ENCODE data around the gene FBXL7. TPM values are rescaled to one million over a fixed set of nuclear protein-coding genes. Genes with fewer than 3 reads are reported as not detected.

The FBXL7 gene
- total and polyA plus RNA-seq, 2 donors, result 15.3 to 30.3 TPM

DNA sequence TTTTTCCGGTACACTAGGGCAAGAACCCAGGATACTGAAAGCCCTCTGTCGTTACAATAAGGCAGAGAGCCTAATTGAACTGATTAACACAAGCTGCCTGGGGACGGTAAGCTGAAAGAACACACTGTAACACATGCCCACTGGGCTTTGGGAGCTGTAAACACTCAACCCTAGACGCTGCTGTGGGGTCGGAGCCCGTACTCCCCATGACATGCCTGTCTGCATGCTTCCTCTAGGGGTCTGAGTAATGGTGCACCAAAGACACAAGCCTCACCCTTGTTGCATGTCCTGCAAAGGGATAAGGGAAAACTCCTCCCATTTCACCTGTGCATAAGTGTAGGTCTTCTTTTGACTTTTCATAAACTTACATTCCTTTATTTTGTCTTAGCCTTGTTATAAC is 194.0 kb downstream of the FBXL7 start:
- Histone ChIP-seq H3K4me3 (ENCODE audit: low read depth, low read length) (no peak overlapping the region), H3K27ac (ENCODE audit: low read depth) (peak overlapping the region; percentile 25), H3K36me3 (ENCODE audit: insufficient read depth) (no peaks in the 10 kb centered on the region), H3K4me1 (ENCODE audit: insufficient read depth) (peaks cover 3% of the 10 kb centered on the region)
- WGBS, result 67% methylated on average over 6 of the region's 6 CpGs
- DNase-seq (ENCODE audit: extremely low spot score), result no peak

DNA sequence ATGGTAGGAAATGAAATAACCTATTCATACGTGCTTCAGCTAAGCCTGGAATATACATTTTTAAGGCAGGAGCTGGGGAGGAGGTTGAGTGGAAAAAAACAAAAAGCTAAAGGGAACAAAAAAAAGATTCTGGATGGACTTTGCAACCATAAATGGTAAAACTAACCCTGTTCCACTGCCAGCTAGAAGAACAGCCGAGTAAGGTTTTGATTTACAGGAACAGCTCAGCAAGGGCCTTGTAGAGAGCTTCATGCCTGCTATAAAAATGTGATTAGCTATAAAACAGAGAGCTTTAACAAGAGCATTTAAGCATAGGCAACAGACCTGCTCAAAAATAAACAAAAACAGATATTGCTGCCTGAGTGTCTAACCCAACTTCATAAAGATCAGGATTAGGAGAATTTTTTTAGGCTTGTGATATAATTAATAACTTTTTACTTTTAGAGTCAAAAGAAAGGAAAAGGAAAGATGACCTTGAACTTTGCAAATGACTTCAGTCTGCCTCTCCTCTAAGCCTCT is 194.8 kb downstream of the FBXL7 start:
- Histone ChIP-seq H3K4me1 (ENCODE audit: insufficient read depth) (peaks cover 3% of the 10 kb centered on the region), H3K36me3 (ENCODE audit: insufficient read depth) (no peaks in the 10 kb centered on the region), H3K4me3 (ENCODE audit: low read depth, low read length) (no peak overlapping the region), H3K27ac (ENCODE audit: low read depth) (no peak overlapping the region)
- 26% methylated on average over 2 of the region's 2 CpGs for WGBS
- DNase-seq (ENCODE audit: extremely low spot score), result peak; percentile 57

DNA sequence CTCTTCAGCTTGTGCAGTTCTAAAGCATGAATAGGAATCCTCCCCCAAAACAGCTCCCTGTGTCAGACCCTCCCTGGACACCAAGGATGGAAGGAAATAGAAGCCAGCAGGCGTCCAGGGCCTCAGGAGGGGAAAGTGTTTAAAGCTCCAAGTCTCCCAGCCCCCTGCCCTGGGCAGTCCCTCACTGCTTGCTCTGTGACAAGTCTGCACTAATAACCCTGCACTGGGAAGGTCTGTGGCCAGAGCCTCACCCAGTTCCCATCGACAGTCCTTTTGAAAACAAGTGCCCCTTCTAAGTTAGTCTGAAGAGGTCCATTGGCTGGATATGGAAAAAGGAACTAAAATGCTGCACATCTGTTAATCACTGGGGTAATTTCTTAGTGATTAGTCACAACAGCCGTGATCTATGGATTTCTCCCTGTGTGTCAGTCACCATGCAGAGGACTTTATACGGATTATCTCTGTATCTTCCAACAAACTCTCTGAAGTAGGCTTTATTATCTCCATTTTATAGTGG is 195.3 kb downstream of the FBXL7 start:
- Histone ChIP-seq H3K4me3 (ENCODE audit: low read depth, low read length) (no peak overlapping the region), H3K36me3 (ENCODE audit: insufficient read depth) (no peaks in the 10 kb centered on the region), H3K27ac (ENCODE audit: low read depth) (peak overlapping the region; percentile 35), H3K4me1 (ENCODE audit: insufficient read depth) (peaks cover 3% of the 10 kb centered on the region)
- 32% methylated on average over 4 of the region's 4 CpGs for WGBS
- peak; percentile 69 for DNase-seq (ENCODE audit: extremely low spot score)

DNA sequence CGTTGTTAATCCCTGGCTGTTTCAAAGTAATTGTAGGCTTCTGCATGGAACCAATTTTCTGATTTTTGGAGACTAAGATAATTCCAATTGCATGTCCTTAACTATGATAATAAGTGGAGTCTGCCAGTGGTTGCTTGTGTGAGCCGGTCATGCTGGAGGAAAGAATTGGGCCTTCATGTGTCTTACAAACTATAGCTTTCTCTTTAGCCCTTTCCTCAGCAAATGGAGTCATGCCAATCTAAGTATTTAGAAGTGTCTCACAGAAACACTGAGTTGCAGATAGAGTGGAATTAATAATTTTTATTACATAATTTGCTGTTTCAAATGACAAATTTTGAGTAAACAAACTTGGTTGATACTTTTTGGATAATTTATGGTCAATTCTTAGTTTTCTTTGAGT is 200.4 kb downstream of the FBXL7 start:
- H3K4me3 ChIP-seq (ENCODE audit: low read depth, low read length), result no peak overlapping the region
- no peak for DNase-seq (ENCODE audit: extremely low spot score)
- H3K4me1 ChIP-seq (ENCODE audit: insufficient read depth), result no peaks in the 10 kb centered on the region
- H3K27ac ChIP-seq (ENCODE audit: low read depth), result no peak overlapping the region
- WGBS, result 88% methylated on average over 2 of the region's 2 CpGs
- H3K36me3 ChIP-seq (ENCODE audit: insufficient read depth), result no peaks in the 10 kb centered on the region

DNA sequence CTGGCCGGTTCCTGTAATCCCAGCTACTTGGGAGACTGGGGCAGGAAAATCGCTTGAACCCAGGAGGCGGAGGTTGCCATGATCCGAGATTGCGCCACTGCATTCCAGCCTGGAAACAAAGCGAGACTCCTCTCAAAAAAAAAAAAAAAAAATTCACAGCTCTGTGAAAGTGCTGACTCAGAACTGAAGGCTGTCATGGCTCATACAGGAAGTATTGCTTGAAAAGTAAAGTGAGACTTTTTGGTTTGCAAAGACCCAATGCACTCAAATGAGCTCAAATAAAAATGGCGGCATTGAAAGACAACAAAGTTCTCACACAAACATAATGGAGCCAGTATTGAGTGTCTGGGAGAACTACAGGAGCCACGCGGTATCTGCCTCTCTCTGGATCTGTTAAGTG is 202.1 kb downstream of the FBXL7 start:
- H3K27ac ChIP-seq (ENCODE audit: low read depth), result no peak overlapping the region
- H3K36me3 ChIP-seq (ENCODE audit: insufficient read depth), result no peaks in the 10 kb centered on the region
- 97% methylated on average over 9 of the region's 9 CpGs for WGBS
- no peaks in the 10 kb centered on the region for H3K4me1 ChIP-seq (ENCODE audit: insufficient read depth)
- no peak for DNase-seq (ENCODE audit: extremely low spot score)
- no peak overlapping the region for H3K4me3 ChIP-seq (ENCODE audit: low read depth, low read length)

DNA sequence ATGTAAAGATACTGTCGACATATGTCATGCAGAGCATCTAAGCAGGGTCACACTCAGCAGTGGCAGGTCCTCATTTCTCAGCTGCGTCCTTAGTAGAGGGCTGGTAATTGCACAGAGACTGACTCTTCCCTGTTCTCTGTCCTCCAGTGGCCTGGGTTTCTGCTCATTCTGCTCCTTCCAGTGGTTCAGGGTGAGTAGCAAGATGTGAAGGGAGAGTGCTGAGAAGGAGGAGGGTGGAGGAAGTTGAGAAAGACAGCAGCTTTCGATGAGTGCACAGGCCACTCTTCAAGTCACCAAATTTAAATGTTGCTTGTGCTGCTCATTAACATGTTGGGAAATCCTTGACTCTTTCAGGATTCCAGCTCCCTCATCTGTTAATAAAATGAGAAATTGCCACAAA is 203.9 kb downstream of the FBXL7 start:
- no peak for DNase-seq (ENCODE audit: extremely low spot score)
- Histone ChIP-seq H3K4me3 (ENCODE audit: low read depth, low read length) (no peak overlapping the region), H3K36me3 (ENCODE audit: insufficient read depth) (no peaks in the 10 kb centered on the region), H3K27ac (ENCODE audit: low read depth) (no peak overlapping the region), H3K4me1 (ENCODE audit: insufficient read depth) (no peaks in the 10 kb centered on the region)
- WGBS, result 89% methylated on average over 3 of the region's 3 CpGs

DNA sequence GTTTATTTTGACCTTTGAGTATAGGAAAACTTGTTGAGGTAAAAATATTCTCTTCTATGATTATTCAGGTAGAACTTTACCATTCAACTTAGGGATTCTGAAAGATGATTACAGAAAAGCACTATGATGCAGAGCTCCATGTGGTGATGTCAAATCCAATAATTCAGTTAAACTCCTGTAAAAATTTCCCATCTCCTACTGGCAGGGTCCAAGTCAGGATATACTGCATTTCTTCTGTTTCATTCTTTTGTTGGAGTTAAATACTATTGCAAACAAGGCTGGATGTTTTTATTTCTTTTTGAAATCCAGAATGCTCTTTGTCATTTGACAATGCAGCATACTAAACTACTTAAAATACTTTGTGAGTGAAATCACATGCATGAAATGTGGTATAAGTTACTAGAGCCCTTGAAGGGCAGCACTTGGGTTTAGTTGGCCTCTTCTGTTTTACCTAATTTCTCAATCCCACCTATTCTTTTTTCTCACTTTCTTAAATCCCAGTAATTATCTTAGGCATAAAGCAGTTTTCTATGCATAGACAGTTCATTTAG is 204.5 kb downstream of the FBXL7 start:
- Histone ChIP-seq H3K27ac (ENCODE audit: low read depth) (no peak overlapping the region), H3K36me3 (ENCODE audit: insufficient read depth) (no peaks in the 10 kb centered on the region), H3K4me3 (ENCODE audit: low read depth, low read length) (no peak overlapping the region), H3K4me1 (ENCODE audit: insufficient read depth) (no peaks in the 10 kb centered on the region)
- DNase-seq (ENCODE audit: extremely low spot score), result no peak

DNA sequence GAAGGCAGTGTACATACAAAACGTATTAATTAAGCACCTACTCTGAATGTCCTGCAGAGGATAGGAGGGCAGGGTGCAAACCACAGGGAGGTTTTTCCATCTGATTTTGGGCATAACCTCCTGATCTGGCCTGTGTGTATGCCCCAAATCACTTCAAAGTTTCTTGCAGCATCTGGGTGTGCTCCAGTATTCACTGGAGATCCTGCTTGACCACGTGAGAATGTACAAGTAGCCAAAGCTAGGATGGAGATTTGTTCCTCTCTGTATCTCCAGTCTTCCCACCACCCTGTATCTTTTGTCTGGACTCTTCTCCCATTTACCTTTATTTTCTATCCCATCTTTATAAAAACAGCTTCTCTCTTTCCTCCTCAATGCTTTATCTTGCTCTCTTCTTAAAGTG is 207.7 kb downstream of the FBXL7 start:
- H3K36me3 ChIP-seq (ENCODE audit: insufficient read depth), result no peaks in the 10 kb centered on the region
- H3K4me1 ChIP-seq (ENCODE audit: insufficient read depth), result no peaks in the 10 kb centered on the region
- 59% methylated on average over 2 of the region's 2 CpGs for WGBS
- no peak for DNase-seq (ENCODE audit: extremely low spot score)
- no peak overlapping the region for H3K4me3 ChIP-seq (ENCODE audit: low read depth, low read length)
- H3K27ac ChIP-seq (ENCODE audit: low read depth), result no peak overlapping the region

DNA sequence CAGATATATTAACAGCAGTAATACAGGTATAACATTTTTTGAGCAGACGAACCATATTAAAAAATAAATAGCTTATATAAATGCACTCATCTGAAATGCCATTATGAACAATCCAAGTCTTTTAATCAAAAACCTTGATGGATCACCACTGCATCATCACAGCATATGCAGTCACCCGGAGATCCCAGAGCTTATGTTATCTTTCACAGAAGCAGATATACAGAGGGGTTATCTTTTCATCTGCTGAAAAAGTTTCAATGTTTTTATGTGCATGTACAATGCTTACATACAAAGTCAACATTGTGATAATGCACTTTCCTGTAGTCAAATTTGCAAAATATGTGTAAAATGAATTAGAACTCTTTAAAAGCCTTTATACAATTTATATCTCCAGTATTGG is 211.9 kb downstream of the FBXL7 start:
- 89% methylated on average over 2 of the region's 2 CpGs for WGBS
- no peak overlapping the region for H3K4me3 ChIP-seq (ENCODE audit: low read depth, low read length)
- no peaks in the 10 kb centered on the region for H3K36me3 ChIP-seq (ENCODE audit: insufficient read depth)
- DNase-seq (ENCODE audit: extremely low spot score), result no peak
- peaks cover 1% of the 10 kb centered on the region for H3K4me1 ChIP-seq (ENCODE audit: insufficient read depth)
- no peak overlapping the region for H3K27ac ChIP-seq (ENCODE audit: low read depth)

DNA sequence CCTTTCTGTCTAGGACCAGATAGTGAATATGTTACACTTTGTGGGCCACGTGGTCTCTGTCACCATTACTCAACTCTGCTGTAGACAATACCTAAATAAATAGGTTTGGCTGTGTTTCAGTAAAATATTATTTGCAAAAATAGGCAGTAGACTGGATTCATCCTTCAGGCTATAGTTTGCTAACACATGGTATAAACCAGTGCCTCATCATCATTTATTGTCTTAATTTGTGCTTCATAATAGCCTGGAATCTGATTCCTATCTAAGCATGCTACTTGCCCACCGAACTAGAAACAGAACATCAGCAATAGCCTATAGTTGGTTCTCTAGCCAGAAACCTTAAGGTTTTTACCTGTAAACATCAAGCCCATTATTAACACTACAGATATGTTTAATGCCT is 215.6 kb downstream of the FBXL7 start:
- H3K4me1 ChIP-seq (ENCODE audit: insufficient read depth), result peaks cover 1% of the 10 kb centered on the region
- 80% methylated on average over 2 of the region's 2 CpGs for WGBS
- H3K36me3 ChIP-seq (ENCODE audit: insufficient read depth), result no peaks in the 10 kb centered on the region
- DNase-seq (ENCODE audit: extremely low spot score), result no peak
- H3K27ac ChIP-seq (ENCODE audit: low read depth), result no peak overlapping the region
- no peak overlapping the region for H3K4me3 ChIP-seq (ENCODE audit: low read depth, low read length)

DNA sequence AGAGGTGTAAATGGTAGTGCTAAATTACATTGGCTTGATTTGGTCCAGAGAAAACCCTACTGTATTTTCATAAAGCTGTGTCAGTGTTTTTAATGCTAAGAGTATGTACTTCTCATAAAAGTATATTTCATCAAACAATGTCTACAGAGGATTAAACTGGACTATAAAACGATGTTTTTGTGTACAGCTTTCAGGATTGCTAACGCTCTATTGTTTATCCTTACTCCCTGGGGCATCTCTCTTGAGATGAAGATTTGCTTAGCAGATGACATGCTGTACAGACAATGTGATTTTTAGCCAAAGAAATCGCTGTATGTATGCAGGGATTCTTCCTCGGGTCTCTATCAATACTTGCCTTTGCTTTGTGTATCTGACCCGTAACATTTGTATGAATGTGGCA is 216.0 kb downstream of the FBXL7 start:
- H3K4me1 ChIP-seq (ENCODE audit: insufficient read depth), result peaks cover 1% of the 10 kb centered on the region
- DNase-seq (ENCODE audit: extremely low spot score), result no peak
- no peaks in the 10 kb centered on the region for H3K36me3 ChIP-seq (ENCODE audit: insufficient read depth)
- WGBS, result 38% methylated on average over 5 of the region's 5 CpGs
- H3K27ac ChIP-seq (ENCODE audit: low read depth), result no peak overlapping the region
- H3K4me3 ChIP-seq (ENCODE audit: low read depth, low read length), result no peak overlapping the region

DNA sequence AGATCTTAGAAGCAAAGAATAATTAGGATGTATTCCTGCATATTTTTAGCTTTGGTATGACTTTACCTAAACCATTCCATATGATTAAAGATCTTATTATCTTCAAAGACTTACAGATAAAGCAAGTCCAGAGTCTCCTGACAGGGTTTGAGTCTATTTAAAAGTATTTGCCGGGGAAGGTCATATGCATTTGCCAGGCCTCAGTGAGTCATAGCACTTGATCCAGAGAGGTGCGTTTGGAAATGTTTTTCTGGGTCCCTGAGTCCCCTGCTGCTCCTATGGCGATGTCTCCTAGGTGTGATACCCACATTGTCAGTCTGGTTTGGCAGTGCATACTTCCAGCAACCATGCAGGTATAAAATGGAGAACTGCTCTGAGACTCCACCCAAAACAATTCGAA is 217.0 kb downstream of the FBXL7 start:
- WGBS, result 54% methylated on average over 4 of the region's 4 CpGs
- DNase-seq (ENCODE audit: extremely low spot score), result no peak
- Histone ChIP-seq H3K36me3 (ENCODE audit: insufficient read depth) (no peaks in the 10 kb centered on the region), H3K4me3 (ENCODE audit: low read depth, low read length) (no peak overlapping the region), H3K27ac (ENCODE audit: low read depth) (no peak overlapping the region), H3K4me1 (ENCODE audit: insufficient read depth) (peaks cover 1% of the 10 kb centered on the region)

DNA sequence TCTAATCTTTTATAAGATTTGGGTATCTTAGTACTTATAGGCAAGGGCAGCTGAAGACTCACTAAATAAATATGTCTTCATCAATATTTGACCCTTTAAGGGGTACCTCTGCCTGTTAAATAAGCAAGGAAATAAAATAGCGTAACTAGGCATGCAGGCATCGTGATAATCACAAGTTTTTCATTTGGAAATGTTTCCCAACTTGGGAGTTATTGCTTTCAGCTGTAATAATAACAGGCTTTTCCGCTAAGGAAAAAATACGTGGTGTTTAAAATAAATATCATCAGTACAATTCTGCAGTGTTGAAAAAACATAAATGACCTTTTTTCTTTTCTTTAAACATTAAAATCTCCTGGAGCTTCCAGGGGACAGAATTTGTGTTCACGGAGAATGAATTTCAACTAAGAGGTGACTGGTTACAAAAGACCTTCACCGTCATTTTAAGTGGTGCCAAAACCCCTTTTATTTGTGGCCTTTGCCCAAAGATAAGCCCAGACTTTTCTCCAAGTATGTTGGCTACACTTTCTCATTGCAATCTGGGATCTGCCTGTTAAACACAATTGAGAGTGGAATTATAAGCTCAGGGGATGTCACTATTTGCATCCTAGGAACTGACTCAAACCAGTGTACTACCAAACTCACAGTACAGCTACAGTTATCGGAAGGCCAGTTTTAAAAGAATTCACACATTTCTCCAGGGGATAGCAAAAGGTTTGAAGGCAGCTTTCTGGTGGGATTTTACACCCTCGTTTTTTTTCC is 218.6 kb downstream of the FBXL7 start:
- H3K36me3 ChIP-seq (ENCODE audit: insufficient read depth), result no peaks in the 10 kb centered on the region
- DNase-seq (ENCODE audit: extremely low spot score), result no peak
- H3K4me1 ChIP-seq (ENCODE audit: insufficient read depth), result peaks cover 1% of the 10 kb centered on the region
- H3K4me3 ChIP-seq (ENCODE audit: low read depth, low read length), result no peak overlapping the region
- no peak overlapping the region for H3K27ac ChIP-seq (ENCODE audit: low read depth)
- 44% methylated on average over 8 of the region's 8 CpGs for WGBS

DNA sequence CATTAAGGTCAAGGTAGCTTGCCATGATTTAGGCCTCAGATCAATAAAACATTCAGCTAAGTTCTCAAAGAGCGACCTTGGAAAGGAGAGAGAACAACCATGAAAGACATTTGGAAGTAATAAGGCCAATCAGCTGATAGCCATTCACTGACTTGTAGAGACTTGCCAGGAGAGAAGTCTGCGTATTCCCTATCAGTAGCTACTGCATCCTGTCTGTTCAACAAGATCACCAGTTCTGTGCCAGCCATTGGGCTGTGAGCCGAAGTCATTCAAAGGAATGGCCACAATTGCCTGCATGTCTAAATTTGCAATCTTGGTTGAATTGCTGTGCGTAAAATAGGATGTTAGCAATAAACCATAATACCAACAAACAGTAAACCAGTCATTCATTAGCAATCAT is 219.8 kb downstream of the FBXL7 start:
- no peak overlapping the region for H3K4me3 ChIP-seq (ENCODE audit: low read depth, low read length)
- peaks cover 1% of the 10 kb centered on the region for H3K4me1 ChIP-seq (ENCODE audit: insufficient read depth)
- no peaks in the 10 kb centered on the region for H3K36me3 ChIP-seq (ENCODE audit: insufficient read depth)
- no peak overlapping the region for H3K27ac ChIP-seq (ENCODE audit: low read depth)
- DNase-seq (ENCODE audit: extremely low spot score), result no peak
- WGBS, result 51% methylated on average over 4 of the region's 4 CpGs
